Sciatic nerve (tissue), 2 donors: ENCODE results near the gene CASP6. TPM values are rescaled to one million over a fixed set of nuclear protein-coding genes. Genes with fewer than 3 reads are reported as not detected.
"Not testable (repeated sequence)": the region's sequence is repeated elsewhere in the genome, so short reads cannot be mapped to it uniquely, and the experiment has no call there.

Source experiments
- ATAC-seq: fragments of 200-7000 bp; cut with Tn5 transposase; one replicate; pipeline ENCODE4 v1.9.1; 2020; ENCODE audit warnings: mild to moderate bottlenecking, moderate library complexity
- DNase-seq: peaks from one replicate; pipeline ENCODE4 v3.0.0-alpha.2; 2020; ENCODE audit warnings: low spot score
- intact Hi-C: fragments of 100-400 bp; cut with DNase I; formaldehyde crosslinking; loops from one replicate; pipeline ENCODE4 v1.14.2; 2022
- total RNA-seq: library from RNA; stranded (reverse); fragmentation: NEBNext Ultra II Directional; extraction: Animal tissue kit (Norgen Biotek cat#: 25700); gene quantifications from one replicate; pipeline ENCODE4 v1.2.1, GENCODE V29; 2021
- donor health status: DM: no; HTN: no; CAD: no.
- donor health status: DM: no; HTN: no; CAD: no.

The CASP6 gene
- total RNA-seq, 1 donor from 2014 or later = 15.3 TPM

DNA sequence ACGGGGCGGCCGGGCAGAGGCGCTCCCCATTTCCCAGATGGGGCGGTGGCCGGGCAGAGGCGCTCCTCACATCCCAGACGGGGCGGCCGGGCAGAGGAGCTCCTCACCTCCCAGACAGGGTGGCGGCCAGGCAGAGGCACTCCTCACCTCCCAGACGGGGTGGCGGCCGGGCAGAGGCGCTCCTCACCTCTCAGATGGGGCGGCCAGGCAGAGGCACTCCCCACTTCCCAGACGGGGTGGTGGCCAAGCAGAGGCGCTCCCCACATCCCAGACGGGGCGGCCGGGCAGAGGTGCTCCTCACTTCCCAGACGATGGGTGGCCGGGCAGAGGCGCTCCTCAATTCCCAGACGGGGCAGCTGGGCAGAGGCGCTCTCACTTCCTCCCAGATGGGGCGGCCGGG lies 24.8 kb downstream of the CASP6 start:
- intact Hi-C loops, ATAC-seq, DNase-seq: not testable (repeated sequence)

DNA sequence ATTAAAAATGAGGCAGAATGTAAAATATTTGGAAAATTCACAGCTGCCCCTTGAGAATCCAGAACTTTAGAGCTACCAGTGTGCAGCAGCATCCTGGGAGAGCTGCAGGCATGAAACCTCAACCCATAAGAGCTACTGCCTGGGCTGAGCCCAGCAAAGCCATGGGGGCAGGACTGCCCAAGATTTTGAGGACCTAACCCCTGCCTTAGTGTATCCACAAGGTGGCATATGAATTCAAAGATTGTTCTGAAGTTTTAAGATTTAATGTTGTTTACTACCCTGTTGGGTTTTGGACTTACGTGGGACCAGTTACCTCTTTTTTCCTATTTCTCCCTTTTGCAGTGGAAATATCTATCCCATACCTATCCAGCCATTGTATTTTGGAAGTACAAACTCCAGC lies 26.4 kb downstream of the CASP6 start:
- DNase-seq (no peak), ATAC-seq (no peak)
- intact Hi-C loops = no loop called here

- DNase-seq = no peak
- ATAC-seq = no peak
- intact Hi-C loops = no loop called here
Observed at GRCh38 chr4:109675843-109676242, 27.4 kb downstream of the CASP6 start.

DNA sequence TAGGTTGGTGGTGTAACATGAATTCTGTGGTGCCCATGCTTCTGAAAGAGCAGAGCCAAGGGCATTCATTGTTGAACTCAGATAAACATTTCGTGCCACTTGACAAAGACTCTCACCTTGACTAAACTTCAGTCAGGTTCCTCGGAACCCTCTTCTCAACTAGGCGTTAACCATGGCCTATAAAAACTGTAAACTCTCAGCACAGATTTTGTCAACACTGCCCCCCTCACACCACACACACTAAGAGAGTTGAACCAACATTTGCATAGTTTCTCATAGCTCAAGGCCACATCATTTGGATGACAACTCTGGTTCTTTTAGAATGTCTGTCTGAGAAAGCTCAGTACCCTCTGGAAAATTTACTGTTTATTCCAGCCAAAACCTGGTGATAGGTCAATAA lies 28.1 kb downstream of the CASP6 start:
- no peak for ATAC-seq
- intact Hi-C loops = no loop called here
- no peak for DNase-seq

- intact Hi-C loops = no loop called here
- no peak for ATAC-seq
- DNase-seq = no peak
Observed at GRCh38 chr4:109673303-109673702, 29.9 kb downstream of the CASP6 start.

- DNase-seq (no peak), ATAC-seq (no peak)
- intact Hi-C loops = no loop called here
Observed at GRCh38 chr4:109672169-109672930, 30.9 kb downstream of the CASP6 start.

GRCh38 chr4:109671350-109671749 lies 31.9 kb downstream of the CASP6 start:
- DNase-seq (no peak), ATAC-seq (no peak)
- intact Hi-C loops = no loop called here

DNA sequence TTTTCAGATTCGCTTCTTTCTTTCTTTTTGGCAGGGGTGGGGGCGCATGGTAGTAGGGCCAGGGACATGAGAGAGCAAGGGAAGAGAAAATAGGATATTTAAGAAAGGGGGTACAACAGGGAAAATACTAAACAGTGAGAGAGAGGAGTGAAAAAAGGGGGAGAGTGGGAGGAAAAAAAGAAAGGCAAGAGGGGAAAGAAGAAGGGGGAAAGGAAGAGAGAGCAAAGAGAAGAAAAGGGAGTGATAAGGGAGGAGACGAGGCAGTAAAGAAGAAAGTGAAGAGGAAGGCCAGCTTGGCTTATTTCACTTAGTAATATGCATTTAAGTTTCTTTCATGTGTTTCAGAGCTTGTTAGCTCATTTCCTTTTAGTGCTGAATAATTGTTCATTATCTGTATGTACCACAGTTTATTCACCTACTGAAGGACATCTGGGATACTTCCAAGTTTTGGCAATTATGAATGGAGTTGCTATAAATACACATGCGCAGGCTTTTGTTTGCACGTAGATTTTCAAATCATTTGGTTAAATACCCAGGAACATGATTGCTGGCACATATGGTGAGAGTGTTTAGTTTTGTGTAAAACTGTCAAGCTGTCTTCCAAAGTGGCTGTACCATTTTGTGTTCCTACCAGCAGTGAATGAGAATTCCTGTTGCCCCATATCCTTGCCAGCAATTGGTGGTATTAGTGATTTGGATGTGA lies 37.3 kb downstream of the CASP6 start:
- intact Hi-C loops = no loop called here
- DNase-seq = no peak
- ATAC-seq = no peak

- DNase-seq = no peak
- ATAC-seq = no peak
Observed at GRCh38 chr4:109662771-109663170, 40.5 kb downstream of the CASP6 start.

DNA sequence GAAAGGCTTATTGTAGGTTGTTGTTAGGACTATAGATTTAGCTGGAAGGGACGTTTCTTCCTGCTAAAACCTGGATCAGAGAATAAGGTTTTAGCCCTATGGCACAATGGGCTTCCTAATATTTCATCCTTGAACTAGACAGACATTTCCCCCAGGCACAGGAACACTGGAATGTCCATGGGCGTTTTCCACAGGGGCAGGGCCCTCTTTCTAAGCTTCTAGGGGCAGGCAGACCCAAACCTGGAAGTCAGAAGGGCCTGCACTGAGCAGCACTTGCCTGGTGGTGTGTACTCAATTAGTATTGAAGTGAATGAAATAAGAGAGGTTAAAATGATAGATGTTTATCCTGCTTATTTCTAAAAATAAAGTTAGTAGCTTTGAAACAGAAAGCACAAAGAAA lies 41.1 kb downstream of the CASP6 start:
- DNase-seq = no peak
- intact Hi-C loops = no loop called here
- ATAC-seq = no peak

More at GRCh38 chr4:109662771-109663170, 40.5 kb downstream of the CASP6 start:
- intact Hi-C loops = no loop called here

GRCh38 chr4:109658871-109659410 lies 44.3 kb downstream of the CASP6 start:
- DNase-seq (no peak), ATAC-seq (no peak)
- intact Hi-C loops = no loop called here

DNA sequence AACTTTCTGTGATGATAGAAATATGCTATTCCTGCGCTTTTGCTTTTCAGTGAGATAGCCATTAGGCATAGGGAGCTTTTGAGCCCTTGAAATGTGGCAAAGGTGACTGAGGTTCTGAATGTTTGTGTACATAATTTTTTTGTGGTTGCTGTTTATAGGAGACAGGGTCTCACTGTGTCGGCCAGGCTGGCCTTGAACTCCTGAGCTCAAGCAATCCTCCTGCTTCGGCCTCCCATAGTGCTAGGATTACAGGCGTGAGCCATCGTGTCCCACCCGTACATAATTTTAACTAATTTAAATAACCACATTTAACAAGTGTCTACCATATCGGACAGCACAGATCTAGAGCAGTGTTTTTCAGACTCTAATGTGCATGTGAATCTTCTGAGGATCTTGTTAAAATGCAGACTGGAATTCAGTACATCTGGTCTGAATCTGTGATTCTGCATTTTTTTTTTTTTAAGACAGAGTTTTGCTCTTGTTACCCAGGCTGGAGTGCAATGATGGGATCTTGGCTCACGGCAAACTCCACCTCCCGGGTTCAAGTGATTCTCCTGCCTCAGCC lies 45.3 kb downstream of the CASP6 start:
- ATAC-seq = no peak
- no peak for DNase-seq
- intact Hi-C loops = no loop called here

- intact Hi-C loops = no loop called here
- DNase-seq = no peak
- ATAC-seq = no peak
Observed at GRCh38 chr4:109655396-109655795, 47.8 kb downstream of the CASP6 start.

DNA sequence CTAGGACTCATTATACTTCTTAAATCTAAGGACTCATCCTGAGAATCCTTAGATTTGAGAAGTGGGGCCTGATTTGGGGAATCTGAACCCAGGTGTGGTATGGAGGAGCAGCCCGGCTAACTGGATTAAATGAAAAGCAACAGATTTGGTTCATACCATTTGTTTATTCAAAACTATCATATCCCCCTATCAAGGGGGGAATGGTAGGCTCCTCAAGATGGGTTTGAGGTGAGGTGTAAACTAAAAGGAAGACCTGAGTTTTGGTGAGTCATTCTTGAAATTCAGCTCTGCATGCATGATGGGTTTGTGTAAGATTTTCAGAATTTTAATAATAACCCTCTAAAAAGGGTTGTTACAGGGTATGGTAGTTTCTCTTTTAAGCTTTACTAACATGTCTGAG lies 53.4 kb downstream of the CASP6 start:
- no peak for ATAC-seq
- intact Hi-C loops = no loop called here
- DNase-seq = no peak

- intact Hi-C loops = no loop called here
- no peak for DNase-seq
- no peak for ATAC-seq
Observed at GRCh38 chr4:109648997-109649575, 54.2 kb downstream of the CASP6 start.

GRCh38 chr4:109648266-109648996 lies 54.8 kb downstream of the CASP6 start:
- no peak for ATAC-seq
- intact Hi-C loops = no loop called here
- no peak for DNase-seq

- no peak for ATAC-seq
- no peak for DNase-seq
- intact Hi-C loops = no loop called here
Observed at GRCh38 chr4:109645874-109646710, 57.2 kb downstream of the CASP6 start.

- intact Hi-C loops = no loop called here
- no peak for DNase-seq
- no peak for ATAC-seq
Observed at GRCh38 chr4:109640644-109641043, 62.6 kb downstream of the CASP6 start.
